HUES6 (cell line): Measurements from ENCODE around the gene AHI1.

Experiments used
- H3K27ac ChIP-seq: 2 replicates; pipeline ENCODE4 v1.7.0; 2013; ENCODE audit warnings: low read depth, mild to moderate bottlenecking, low read length, inconsistent platforms
- H3K27me3 ChIP-seq: 2 replicates; pipeline ENCODE4 v1.6.1; 2013; ENCODE audit warnings: low read length; ENCODE audit not compliant: control insufficient read depth, insufficient read depth
- H3K36me3 ChIP-seq: 2 replicates; pipeline ENCODE4 v1.6.1; 2013; ENCODE audit warnings: low read length; ENCODE audit not compliant: control insufficient read depth, insufficient read depth
- H3K4me1 ChIP-seq: 2 replicates; pipeline ENCODE4 v1.6.1; 2013; ENCODE audit warnings: low read length; ENCODE audit not compliant: control insufficient read depth, insufficient read depth
- H3K4me3 ChIP-seq: 2 replicates; pipeline ENCODE4 v1.5.1; 2013; ENCODE audit warnings: low read depth, low read length
- H3K9ac ChIP-seq: one replicate; pipeline ENCODE4 v1.6.1; 2013; ENCODE audit warnings: mild to moderate bottlenecking, low read length
- H3K9me3 ChIP-seq: 2 replicates; pipeline ENCODE4 v1.6.1; 2013; ENCODE audit warnings: low read depth, low read length; ENCODE audit not compliant: control insufficient read depth, insufficient read depth

The AHI1 gene

DNA sequence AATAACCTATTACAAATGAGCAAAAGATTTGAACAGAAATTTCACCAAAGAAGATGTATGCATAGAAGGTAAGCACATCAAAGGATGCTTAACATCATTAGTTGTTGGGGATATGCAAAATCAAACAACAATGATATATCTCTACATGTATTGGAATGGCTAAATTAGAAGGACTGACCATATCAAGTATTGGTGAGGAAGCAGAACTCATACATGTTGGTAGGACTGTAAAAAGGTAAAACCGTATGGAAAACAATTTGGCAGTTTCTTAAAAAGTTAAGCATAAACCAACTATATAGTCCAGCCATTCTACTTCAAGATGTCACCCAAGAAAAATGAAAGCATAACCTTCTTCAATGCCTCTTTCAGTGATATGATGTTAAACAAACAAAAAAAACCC, 202.5 kb downstream of the AHI1 start:
- Histone ChIP-seq H3K4me1 (no peaks in the 10 kb centered on the region), H3K27me3 (no peaks in the 10 kb centered on the region), H3K9me3 (no peaks in the 10 kb centered on the region), H3K4me3 (no peak overlapping the region), H3K27ac (no peak overlapping the region), H3K36me3 (no peaks in the 10 kb centered on the region), H3K9ac (no peak overlapping the region)

DNA sequence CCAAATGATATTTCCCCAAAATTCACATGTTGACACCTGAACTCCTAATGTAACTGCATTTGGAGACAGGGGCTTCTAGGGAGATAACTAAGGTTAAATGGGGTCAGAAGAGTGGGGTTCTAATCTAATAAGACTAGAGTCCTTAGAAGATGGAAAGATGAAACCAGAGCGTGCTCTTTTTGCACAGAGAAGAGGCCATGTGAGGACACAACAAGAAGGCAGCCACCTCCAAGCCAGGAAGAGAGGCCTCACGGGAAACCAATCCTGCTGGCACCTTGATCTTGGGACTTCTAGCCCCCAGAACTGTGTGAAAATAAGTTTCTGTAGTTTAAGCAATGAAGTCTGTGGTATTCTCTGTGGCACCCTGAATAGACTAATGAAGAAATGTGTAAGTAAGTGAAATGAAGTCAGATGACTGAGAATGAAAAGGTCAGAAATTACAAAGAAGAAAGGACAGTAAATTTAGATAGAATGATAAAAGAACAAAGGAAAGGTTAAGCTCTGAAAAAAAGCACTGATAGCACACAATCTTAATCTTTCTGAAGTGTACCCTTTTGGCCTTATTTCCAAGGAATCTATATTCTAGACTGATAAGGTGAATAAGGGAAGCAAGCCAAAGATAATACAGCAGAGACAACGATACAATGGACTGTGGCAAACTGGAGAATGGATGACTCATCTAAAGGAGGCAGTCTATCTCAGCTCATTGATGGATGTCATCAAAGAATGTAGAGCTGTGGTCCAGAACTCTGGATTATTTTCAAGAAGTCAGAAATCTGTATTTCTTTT, 206.1 kb downstream of the AHI1 start:
- no peaks in the 10 kb centered on the region for H3K9me3 ChIP-seq
- H3K36me3 ChIP-seq: no peaks in the 10 kb centered on the region
- H3K27ac ChIP-seq: no peak overlapping the region
- H3K9ac ChIP-seq: no peak overlapping the region
- no peaks in the 10 kb centered on the region for H3K4me1 ChIP-seq
- no peak overlapping the region for H3K4me3 ChIP-seq
- no peaks in the 10 kb centered on the region for H3K27me3 ChIP-seq

DNA sequence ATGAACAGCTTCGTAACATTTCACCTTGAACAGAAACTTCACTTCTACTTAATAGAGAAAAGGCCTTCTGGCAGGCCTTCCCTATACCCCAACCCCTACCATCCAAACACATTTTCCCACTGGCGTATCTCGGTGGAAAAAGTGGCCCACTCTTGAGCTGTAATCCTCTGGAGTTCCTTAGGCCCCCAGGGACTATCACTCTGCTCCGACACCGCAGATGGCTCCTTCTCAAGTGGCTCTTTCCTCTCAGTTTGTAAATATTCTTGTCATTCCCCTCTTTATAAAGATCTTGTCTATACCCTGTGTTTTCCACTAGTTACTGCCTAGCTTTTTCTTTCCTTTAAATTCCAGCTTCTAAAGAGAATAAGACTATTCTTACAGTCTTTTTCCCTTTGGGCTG, 207.7 kb downstream of the AHI1 start:
- Histone ChIP-seq H3K4me3 (no peak overlapping the region), H3K36me3 (no peaks in the 10 kb centered on the region), H3K4me1 (no peaks in the 10 kb centered on the region), H3K9ac (no peak overlapping the region), H3K27ac (no peak overlapping the region), H3K9me3 (no peaks in the 10 kb centered on the region), H3K27me3 (no peaks in the 10 kb centered on the region)

DNA sequence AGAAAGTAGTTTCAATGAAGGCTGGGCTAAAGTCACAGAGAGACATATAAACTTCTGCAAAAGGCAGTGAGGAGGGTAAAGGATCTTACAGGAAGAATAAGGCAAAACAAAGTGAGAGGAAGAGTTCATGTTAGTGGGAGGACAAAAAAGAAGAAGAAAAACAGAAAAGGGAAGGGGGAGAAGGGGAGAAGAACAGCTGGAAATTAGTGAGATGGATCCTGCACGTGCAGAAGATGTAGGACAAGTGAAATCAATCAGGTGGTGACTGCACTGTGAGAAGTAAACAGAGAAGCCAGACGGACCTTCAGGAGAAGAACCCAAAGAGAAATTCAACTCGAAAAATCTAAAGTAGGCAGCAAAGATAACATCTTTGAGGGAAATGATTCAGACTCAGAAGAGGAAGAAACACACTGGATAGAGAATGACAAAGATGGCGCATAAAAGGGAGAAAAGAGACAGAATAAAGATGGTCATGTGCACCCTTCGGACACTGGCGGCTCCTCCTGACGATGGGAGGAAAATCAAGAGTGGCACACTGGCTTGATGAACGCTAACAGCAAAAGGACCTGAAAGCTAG, 210.5 kb downstream of the AHI1 start:
- Histone ChIP-seq H3K36me3 (no peaks in the 10 kb centered on the region), H3K27me3 (no peaks in the 10 kb centered on the region), H3K4me3 (no peak overlapping the region), H3K4me1 (no peaks in the 10 kb centered on the region), H3K9ac (no peak overlapping the region), H3K27ac (no peak overlapping the region), H3K9me3 (no peaks in the 10 kb centered on the region)

DNA sequence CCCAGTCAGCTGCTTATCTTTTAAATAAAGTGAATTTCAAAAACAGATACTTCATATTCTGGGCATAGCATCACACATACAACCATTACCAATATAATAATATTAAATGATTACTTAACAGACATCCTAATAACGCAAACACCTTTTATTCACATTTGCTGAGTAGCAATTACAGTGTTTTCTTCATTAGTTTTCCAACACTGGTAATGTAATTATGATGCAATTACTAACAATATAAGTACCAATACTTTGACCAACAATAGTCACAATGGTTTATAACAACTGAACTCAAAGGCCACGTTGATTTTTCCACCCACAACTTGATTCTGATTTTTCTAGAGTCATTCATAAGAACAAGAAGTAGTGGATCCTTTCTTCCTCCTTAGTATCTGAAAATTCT, 212.4 kb downstream of the AHI1 start:
- Histone ChIP-seq H3K4me3 (no peak overlapping the region), H3K27me3 (no peaks in the 10 kb centered on the region), H3K36me3 (no peaks in the 10 kb centered on the region), H3K9ac (no peak overlapping the region), H3K27ac (no peak overlapping the region), H3K4me1 (no peaks in the 10 kb centered on the region), H3K9me3 (no peaks in the 10 kb centered on the region)

DNA sequence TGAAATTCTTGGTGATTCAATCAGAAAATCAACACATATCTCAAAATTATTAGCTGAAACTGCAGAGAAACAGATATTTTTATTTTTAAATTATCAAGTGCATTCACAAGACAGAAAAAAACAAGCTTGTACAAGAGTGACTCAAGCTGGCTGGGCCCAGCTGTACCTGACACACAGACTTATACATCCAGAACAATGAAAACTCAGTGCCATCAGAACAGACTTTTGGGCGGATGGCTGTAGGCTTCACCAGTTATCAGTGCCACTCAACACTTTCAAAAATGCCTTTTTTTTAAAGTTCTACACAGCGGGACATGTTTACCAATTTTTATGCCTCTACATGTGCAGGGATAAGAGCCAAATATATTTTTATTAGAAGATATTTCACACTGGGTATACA, 213.6 kb downstream of the AHI1 start:
- Histone ChIP-seq H3K9ac (no peak overlapping the region), H3K9me3 (no peaks in the 10 kb centered on the region), H3K36me3 (no peaks in the 10 kb centered on the region), H3K27me3 (no peaks in the 10 kb centered on the region), H3K27ac (no peak overlapping the region), H3K4me1 (no peaks in the 10 kb centered on the region), H3K4me3 (no peak overlapping the region)

DNA sequence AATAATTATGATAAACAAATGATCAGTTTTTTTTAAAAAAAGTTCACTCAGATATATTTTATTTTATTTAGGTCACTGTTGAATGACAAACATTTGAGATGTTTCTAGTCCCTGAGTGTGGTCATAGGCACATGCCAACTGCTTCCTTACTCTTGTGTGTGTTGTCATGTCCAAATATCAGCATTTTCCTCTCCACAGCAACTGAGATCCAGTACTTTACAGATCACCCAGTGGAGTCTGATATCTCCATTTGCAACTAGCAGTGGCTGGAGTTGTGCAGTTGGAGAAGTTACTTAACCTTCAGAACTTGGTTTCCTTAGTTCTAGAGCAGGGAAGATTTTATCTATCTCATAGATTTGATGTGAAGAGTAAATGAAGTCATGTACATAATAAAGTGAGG, 215.1 kb downstream of the AHI1 start:
- Histone ChIP-seq H3K4me1 (no peaks in the 10 kb centered on the region), H3K9ac (no peak overlapping the region), H3K36me3 (no peaks in the 10 kb centered on the region), H3K4me3 (no peak overlapping the region), H3K27ac (no peak overlapping the region), H3K27me3 (no peaks in the 10 kb centered on the region), H3K9me3 (no peaks in the 10 kb centered on the region)

DNA sequence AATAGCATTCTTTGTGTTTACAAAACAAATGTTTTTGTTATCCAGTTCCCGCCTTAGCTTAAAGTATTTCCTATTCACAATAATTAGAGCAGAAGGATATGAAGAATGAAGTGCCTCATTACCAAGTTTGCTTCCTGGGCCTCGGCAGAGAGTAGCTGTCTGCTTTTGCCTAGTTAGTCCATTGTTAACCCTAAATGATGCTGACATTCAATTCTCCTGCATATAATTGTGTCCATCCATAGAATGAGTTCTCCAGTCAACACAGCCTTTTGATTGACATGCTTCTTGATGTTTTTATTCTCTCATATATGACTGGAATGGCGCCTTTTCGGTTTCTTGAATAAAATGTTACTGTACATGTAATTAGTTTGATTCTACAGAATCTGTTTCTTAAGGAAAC, 215.6 kb downstream of the AHI1 start:
- Histone ChIP-seq H3K4me3 (no peak overlapping the region), H3K27ac (no peak overlapping the region), H3K9ac (no peak overlapping the region)

DNA sequence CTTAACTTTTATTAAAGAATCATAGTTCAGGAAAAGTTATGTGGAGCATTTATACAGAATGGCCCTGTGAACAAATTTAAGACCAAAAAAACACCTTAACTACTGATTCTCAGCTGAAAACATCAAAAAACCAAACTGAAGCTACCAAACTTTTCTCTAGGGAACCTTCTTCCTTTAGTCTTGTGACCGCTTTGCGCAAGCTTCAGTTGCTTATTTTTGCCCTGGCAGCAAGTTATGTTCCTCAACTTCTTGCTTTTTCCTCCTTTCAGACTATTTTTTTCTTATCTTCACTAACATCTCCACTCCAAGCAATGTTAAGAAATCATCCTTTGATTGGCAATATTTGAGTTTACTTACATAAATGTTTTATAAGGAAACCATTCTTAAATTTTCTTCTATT, 216.3 kb downstream of the AHI1 start:
- Histone ChIP-seq H3K9ac (no peak overlapping the region), H3K27ac (no peak overlapping the region), H3K36me3 (no peaks in the 10 kb centered on the region), H3K27me3 (no peaks in the 10 kb centered on the region), H3K9me3 (no peaks in the 10 kb centered on the region), H3K4me3 (no peak overlapping the region), H3K4me1 (no peaks in the 10 kb centered on the region)

More for the DNA sequence above, 215.6 kb downstream of the AHI1 start:
- no peaks in the 10 kb centered on the region for H3K9me3 ChIP-seq
- H3K27me3 ChIP-seq: no peaks in the 10 kb centered on the region
- H3K4me1 ChIP-seq: no peaks in the 10 kb centered on the region
- no peaks in the 10 kb centered on the region for H3K36me3 ChIP-seq

DNA sequence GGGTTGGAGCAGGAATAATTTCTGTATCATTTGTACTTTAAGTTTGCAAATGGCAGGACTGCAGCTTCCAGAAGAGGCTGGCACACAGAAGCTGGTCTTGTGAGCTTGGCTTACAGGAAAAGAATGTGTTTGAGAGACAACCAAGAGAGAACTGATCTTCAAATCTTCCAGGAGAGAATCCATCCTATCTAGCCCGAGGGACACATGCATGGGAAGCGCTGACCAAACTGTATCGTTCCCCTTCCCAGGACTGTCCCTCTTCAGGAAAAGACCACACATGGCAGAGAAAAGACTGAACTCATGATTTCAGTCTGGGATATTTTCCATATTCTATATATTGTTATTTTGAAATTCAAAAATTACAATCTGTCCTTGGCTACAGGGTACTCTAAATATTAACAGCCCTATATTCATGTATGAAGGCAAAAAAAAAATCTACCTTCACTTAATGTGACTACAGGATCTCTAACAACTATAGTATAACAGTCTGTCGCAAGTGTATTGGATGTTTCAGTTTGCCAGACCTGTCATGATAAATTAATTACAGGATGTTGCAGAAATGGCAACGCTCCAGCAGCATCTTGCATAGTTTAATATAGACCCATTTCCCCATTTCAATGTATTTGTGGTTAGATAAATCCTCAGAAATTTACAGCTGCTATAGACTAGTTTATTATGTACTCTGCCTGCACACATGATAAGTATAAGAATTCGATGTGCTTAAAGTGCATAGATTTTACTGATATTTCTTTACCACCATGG, 217.0 kb downstream of the AHI1 start:
- Histone ChIP-seq H3K27me3 (no peaks in the 10 kb centered on the region), H3K9ac (no peak overlapping the region), H3K27ac (no peak overlapping the region), H3K4me3 (no peak overlapping the region), H3K4me1 (no peaks in the 10 kb centered on the region; the same call in 1 of the 2 replicates), H3K36me3 (no peaks in the 10 kb centered on the region), H3K9me3 (no peaks in the 10 kb centered on the region)

DNA sequence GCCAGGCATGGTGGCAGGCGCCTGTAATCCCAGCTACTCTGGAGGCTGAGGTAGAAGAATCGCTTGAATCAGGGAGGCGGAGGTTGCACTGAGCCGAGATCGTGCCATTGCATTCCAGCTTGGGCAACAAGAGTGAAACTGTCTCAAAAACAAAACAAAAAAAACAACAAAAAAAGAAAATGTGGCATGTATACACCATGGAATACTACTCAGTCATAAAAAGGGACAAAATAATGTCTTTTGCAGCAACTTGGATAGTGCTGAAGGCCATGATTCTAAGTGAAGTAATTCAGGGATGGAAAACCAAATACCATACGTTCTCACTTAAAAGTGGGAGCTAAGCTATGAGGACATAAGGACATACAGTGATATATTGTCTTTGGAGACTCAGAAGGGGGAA, 220.1 kb downstream of the AHI1 start:
- Histone ChIP-seq H3K9me3 (no peaks in the 10 kb centered on the region), H3K36me3 (no peaks in the 10 kb centered on the region), H3K27me3 (no peaks in the 10 kb centered on the region), H3K27ac (no peak overlapping the region), H3K4me3 (no peak overlapping the region), H3K9ac (no peak overlapping the region), H3K4me1 (peaks cover 4% of the 10 kb centered on the region; the same call in 1 of the 2 replicates)
